ENCODE data around the gene CORO2B. TPM values are rescaled to one million over a fixed set of nuclear protein-coding genes. Genes with fewer than 3 reads are reported as not detected.

The CORO2B gene
- polyA plus RNA-seq, 1 of the 3 experiments (the other 2 are of a cell fraction), result 3.6 TPM

GRCh38 chr15:68616397-68616796 is 37.6 kb downstream of the CORO2B start:
- no peak for DNase-seq
- Histone ChIP-seq H3K27me3 (ENCODE audit: insufficient read depth) (no peaks in the 10 kb centered on the region), H3K4me3 (ENCODE audit: low read depth in 2 of 2, low read length in 1 of 2) (no peak overlapping the region), H4K20me1 (ENCODE audit: insufficient read depth) (no peaks in the 10 kb centered on the region), H3K9me2 (no peaks in the 10 kb centered on the region), H3K4me1 (ENCODE audit: control insufficient read depth in 1 of 2, insufficient read depth in 2 of 2, low read depth in 1 of 2, low read length in 1 of 2) (peaks cover 6 to 25% of the 10 kb centered on the region in 2 experiments; a peak in 2 of 4 replicates), H3K36me3 (replicated peaks in 1 of 2; ENCODE audit: control insufficient read depth in 1 of 2, insufficient read depth in 2 of 2, low read length in 1 of 2) (no peaks in the 10 kb centered on the region), H3F3A (replicated peaks; ENCODE audit: insufficient read depth) (peaks cover 5% of the 10 kb centered on the region), H3K4me2 (no peak overlapping the region), H3K9me3 (no peaks in the 10 kb centered on the region), H2AFZ (ENCODE audit: low read depth) (no peak overlapping the region), H3K9ac (no peak overlapping the region), H3K79me2 (ENCODE audit: insufficient read depth) (no peaks in the 10 kb centered on the region), H3K27ac (ENCODE audit: low read depth in 2 of 2, low read length in 1 of 2) (no peak overlapping the region)
- ChIA-PET POLR2A (no interaction called here), CTCF (interaction anchor here (1.0 to 2.1 kb wide), 2 partner anchors 15 to 58 kb away, joined by 5 to 9 read pairs; no protein-coding TSS in a partner anchor)
- TF ChIP-seq CTCF (IDR thresholded peaks at IDR 0.05) (no peak), MEF2A (IDR thresholded peaks at IDR 0.05; ENCODE audit: borderline replicate concordance, low read depth) (no peak), RCOR1 (IDR thresholded peaks at IDR 0.05; ENCODE audit: low read length) (no peak), MAX (IDR thresholded peaks at IDR 0.05; ENCODE audit: low read depth) (no peak), CHD2 (IDR thresholded peaks at IDR 0.05; ENCODE audit: low read length, partially characterized antibody) (no peak), FOSL2 (IDR thresholded peaks at IDR 0.05; ENCODE audit: borderline replicate concordance, low read depth) (no peak), TAF1 (IDR thresholded peaks at IDR 0.05; ENCODE audit: borderline replicate concordance, low read depth, low read length) (no peak), TCF12 (IDR thresholded peaks at IDR 0.05) (no peak), RFX5 (IDR thresholded peaks at IDR 0.05; ENCODE audit: low read length) (no peak), POLR2AphosphoS5 (IDR thresholded peaks at IDR 0.05; ENCODE audit: low read depth, low read length) (no peak)
- TF ChIP-seq, protein P1, sequence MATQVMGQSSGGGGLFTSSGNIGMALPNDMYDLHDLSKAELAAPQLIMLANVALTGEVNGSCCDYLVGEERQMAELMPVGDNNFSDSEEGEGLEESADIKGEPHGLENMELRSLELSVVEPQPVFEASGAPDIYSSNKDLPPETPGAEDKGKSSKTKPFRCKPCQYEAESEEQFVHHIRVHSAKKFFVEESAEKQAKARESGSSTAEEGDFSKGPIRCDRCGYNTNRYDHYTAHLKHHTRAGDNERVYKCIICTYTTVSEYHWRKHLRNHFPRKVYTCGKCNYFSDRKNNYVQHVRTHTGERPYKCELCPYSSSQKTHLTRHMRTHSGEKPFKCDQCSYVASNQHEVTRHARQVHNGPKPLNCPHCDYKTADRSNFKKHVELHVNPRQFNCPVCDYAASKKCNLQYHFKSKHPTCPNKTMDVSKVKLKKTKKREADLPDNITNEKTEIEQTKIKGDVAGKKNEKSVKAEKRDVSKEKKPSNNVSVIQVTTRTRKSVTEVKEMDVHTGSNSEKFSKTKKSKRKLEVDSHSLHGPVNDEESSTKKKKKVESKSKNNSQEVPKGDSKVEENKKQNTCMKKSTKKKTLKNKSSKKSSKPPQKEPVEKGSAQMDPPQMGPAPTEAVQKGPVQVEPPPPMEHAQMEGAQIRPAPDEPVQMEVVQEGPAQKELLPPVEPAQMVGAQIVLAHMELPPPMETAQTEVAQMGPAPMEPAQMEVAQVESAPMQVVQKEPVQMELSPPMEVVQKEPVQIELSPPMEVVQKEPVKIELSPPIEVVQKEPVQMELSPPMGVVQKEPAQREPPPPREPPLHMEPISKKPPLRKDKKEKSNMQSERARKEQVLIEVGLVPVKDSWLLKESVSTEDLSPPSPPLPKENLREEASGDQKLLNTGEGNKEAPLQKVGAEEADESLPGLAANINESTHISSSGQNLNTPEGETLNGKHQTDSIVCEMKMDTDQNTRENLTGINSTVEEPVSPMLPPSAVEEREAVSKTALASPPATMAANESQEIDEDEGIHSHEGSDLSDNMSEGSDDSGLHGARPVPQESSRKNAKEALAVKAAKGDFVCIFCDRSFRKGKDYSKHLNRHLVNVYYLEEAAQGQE (IDR thresholded peaks at IDR 0.05; ENCODE audit: low read depth, low read length), result no peak
- TF ChIP-seq, protein P2, sequence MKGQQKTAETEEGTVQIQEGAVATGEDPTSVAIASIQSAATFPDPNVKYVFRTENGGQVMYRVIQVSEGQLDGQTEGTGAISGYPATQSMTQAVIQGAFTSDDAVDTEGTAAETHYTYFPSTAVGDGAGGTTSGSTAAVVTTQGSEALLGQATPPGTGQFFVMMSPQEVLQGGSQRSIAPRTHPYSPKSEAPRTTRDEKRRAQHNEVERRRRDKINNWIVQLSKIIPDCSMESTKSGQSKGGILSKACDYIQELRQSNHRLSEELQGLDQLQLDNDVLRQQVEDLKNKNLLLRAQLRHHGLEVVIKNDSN (IDR thresholded peaks at IDR 0.05; ENCODE audit: borderline replicate concordance, low read depth), result no peak
- TF ChIP-seq, protein P3, sequence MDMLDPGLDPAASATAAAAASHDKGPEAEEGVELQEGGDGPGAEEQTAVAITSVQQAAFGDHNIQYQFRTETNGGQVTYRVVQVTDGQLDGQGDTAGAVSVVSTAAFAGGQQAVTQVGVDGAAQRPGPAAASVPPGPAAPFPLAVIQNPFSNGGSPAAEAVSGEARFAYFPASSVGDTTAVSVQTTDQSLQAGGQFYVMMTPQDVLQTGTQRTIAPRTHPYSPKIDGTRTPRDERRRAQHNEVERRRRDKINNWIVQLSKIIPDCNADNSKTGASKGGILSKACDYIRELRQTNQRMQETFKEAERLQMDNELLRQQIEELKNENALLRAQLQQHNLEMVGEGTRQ (IDR thresholded peaks at IDR 0.05; ENCODE audit: borderline replicate concordance, low read depth, low read length), result no peak
- WGBS (ENCODE audit: low lambda C conversion rate), result 94% methylated on average over 16 of the region's 16 CpGs
